ENCODE results near the gene PRR20G.

GRCh38 chr3:127255516-127255915 is 32.3 kb downstream of the PRR20G start:
- TF ChIP-seq EP300 (IDR thresholded peaks at IDR 0.05) (no peak), POLR2A (IDR thresholded peaks at IDR 0.05) (no peak)

Measured in stomach (tissue), 4 donors.